Measurements from ENCODE around the gene SLC9A5.

Gene SLC9A5

DNA sequence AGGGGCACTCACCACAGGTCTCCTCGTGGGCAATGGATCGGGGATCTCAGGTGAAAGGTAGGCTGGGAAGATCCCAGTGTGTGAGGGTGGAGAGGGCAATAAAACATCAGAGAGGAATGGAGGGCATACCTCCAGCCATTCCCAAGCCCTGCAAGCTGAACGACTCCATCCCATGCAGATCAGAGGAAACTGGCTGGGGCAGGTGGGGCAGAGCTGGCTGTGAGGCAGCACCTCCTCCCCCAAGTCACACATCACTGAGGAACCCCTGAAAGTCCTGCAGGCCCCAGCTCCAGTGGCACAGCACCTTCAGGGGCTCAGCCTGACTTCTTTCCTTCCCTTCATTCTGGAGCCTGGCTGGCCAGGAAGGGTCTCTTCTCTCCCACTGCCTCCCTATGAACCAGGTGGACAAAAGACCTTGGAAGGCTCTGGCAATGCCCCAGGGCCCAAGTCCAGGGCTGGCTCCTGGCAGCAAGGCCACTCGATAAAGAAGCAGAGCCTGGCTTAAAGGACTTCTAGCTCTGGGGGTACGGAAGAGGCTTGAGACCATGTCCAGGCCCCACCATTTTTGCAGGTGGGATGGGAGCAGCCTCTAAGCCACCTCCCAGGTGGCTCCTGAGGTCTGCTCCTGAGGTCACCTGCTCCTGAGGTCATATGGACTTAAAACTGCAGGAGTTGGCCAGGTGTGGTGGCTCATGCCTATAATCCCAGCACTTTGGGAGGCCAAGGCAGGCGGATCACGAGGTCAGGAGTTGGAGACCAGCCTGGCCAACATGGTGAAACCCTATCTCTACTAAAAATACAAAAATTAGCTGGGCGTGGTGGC, 35.4 kb upstream of the SLC9A5 start:
- no peak for DNase-seq

- DNase-seq, result no peak
Measured at GRCh38 chr16:67215706-67216105, 33.1 kb upstream of the SLC9A5 start.

- DNase-seq, result no peak
Measured at GRCh38 chr16:67216612-67217490, 31.9 kb upstream of the SLC9A5 start.

GRCh38 chr16:67223992-67224391, 24.8 kb upstream of the SLC9A5 start:
- DNase-seq, result no peak

DNA sequence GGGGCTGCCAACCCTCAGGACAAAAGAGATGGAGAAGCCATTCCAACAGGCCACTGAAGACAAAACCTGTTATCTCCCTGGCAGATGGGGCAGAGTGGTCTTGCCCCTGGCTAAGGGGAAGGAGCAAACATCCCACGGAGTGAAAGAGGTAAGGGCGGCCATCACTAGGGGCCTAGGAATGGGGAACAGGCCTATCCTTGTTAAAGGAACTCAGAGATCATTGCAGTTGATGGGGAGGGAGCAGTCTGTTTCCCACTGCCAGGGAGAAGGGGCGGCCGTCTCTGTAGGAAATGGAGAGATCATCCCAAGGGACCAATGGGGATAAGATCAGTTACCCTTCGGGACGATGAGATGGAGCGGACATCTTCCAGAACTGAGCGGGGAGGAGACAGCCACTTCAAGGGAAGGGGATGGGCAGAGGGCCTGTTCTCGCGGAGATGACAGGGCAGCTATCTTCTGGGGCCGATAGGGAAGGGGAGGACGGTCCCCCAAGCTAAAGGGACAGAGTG, 22.4 kb upstream of the SLC9A5 start:
- no peak for DNase-seq

- DNase-seq, result peak; percentile 96 to 98
Measured at GRCh38 chr16:67226804-67227566, 21.8 kb upstream of the SLC9A5 start, which contains the start of gene TMEM208. Gene TMEM208 (plus strand): TSS chr16:67227130. CDS start chr16:67227219, 89 bp downstream.

DNA sequence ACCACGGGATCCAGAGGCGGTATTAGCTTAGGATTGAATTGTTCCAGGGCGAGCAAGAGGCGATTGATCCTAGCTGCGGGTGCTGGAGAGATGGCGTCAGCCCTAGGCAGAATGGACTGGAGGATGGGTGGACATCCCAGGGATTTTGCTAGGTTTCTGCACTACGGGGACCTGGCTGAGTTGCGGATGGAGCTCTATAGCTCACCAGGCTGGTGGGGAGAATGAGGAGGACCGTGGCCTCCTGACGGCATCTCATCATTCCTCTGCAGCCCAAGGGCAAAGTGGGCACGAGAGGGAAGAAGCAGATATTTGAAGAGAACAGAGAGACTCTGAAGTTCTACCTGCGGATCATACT, 21.2 kb upstream of the SLC9A5 start:
- no peak for DNase-seq

- no peak for DNase-seq
Measured at GRCh38 chr16:67228034-67228785, 20.6 kb upstream of the SLC9A5 start.

GRCh38 chr16:67228905-67229304, 19.9 kb upstream of the SLC9A5 start:
- no peak for DNase-seq

DNA sequence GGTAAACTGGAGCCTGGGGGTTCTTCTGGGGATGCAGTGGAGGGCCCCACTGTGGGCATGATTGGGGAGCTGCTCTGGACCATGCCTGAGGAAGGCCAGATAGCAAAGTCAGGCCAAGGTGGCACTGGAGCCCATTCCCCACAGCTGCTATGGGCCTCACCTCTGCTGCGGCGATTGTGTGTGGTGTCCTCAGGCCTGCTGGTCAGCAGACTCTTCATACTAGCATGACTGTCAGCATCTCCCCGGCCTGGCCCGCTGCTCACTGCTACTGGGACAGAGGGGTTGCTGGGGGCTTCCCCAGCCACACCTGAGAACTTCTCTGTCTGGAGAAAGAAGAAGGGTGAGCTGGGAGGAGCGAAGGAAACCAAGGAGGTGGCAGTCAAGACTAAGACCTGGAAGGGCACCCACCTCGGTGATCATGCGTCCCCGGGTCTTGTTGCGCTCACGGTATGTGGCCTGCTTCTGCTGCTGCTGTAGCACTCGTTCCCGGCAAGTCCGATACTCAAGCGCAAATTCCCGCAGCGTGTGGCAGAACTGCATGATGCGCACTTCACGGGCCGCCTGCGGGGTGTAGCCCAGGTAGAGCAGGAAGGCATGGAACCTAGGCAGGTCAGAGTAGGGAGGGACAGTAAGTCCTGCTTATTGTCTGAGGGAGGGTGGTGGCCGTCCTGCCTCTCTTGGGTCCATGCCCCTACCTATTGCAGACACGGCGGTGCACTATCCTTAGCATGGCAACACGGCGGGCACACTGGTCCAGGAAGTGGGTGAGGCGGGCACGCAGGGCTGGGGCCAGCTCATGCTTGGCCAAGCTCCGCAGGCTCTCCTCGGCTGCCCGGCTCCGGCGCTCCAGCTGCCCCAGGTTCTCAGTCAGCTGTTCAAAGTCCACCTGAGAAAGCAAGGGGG, 18.6 kb upstream of the SLC9A5 start:
- DNase-seq, result no peak

DNA sequence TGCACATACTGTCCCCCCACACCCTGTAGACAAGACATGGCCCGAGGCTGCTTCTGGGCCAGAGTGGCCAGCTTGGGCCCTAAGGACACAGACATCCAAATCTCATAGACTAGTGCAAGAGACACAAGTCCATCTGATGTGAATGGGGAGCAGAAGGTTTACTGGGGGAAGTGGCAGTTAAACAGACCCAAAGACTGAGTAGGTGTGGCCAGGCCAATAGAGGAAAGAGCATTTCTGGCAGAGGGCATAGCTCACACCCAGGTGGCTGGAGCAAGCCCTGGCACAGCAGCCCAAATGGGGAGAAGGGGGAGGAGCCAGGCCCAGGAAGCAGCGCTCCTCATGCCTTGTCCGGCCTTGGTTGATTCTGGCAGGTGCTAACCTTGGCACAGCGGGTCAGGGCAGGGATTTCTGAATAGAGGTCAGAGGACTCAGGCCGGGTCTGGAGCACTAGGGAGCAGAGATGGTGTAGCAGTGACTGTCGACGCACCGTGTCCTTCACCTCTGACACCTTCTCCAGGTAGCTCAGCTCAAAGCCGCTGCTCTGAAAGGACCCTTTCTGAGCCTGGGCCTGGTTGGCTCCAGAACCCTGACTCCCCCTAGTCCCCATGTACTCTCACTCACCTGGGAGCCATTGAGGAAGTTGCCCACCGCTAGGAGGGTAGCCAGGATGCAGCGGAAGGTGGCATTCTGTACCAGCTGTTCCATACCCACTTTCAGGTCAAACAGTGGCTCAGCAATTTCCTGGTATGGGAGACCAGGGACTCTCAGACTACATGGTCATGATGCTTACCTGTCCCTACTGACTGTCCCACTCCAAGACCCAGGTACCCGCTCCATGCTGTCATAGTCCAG, 17.7 kb upstream of the SLC9A5 start:
- DNase-seq, result no peak

DNA sequence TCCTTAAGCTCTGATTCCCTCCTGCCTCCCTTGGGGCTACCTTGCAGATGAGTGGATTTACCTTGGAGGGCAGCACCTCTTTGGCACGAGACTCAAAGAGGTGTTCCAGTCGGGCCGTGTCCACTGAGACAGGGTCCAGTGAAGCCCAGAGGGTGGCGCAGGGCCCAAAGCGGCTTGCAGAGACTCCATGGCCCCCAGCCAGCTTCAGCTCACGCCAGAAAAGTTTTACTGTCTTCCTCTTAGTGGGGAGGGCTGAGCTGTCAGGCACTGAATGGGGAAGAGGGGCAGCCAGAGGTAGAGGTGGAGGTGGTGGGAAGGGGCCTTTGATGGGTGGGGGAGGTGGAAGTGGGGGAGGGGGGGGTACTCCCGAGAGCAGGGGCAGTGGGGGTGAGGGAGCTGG, 15.2 kb upstream of the SLC9A5 start:
- no peak for DNase-seq

- no peak for DNase-seq
Measured at GRCh38 chr16:67234180-67234597, 14.6 kb upstream of the SLC9A5 start.

- peak; percentile 51 to 52 for DNase-seq
Measured at GRCh38 chr16:67235816-67236562, 12.8 kb upstream of the SLC9A5 start.

GRCh38 chr16:67236563-67237395, 12.0 kb upstream of the SLC9A5 start:
- DNase-seq, result peak; percentile 58 to 65

DNA sequence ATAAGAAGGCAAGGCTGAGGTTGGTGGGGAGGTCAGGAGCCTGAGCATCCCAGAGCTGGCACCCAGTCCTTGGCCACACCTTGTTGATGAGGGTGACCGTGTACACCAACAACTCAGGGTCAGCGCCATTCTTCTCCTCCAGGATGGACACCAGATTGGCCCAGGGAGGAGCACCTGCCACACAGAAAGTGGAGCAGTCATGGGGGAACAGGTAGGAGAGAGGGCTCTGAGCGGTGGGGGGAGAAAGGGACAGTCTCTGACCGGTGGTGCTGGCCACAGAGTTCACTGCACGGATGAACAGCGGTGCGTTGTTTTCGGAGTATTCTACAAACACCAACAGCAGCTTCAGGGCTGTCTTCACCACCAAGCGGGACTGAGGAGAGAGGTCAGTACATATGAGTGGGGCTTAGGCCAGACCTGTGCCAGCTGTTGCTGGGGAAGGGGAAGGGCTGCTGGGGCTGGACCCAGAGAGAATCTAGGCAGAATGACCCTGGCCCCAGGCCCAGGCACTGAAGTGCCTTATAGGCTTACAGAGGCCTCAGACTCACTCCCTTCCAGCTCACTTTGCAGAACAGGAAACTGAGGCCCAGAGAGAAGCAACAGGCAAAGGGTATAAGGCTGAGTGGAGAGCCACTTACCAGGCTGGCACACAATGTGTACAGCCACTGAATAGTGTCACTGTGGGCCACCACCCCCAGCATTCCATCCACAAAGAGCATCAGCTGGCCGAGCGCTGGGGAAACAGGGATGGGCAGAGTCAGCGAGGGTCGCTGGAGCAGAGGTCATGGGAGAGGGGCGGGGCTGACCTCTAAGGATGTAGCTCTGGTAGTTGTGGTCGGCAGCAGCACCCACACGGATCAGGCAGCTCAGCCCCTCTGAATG, 11.1 kb upstream of the SLC9A5 start:
- no peak for DNase-seq

DNA sequence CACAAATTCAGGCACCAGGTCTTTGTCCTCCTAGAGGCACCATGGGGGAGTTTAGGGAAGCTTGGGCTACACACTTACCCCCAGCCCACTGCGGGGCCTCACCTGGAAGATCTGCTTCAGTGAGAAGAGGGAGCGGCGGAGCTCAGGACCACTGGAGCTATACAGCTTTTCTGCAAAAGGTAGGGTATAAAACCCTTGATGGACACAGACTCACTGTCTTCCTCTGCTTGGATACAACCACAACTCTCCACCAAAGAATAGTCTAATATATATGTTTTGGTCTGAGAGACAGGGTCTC, 10.6 kb upstream of the SLC9A5 start:
- DNase-seq, result no peak

All from activated CD4-positive, alpha-beta T cell treated with anti-CD3 and anti-CD28 coated beads, Interleukin-2, amount 50 U/mL, for 4 hours (primary cell).